Epidermal melanocyte (primary cell): ENCODE measurements around the gene GSX1.
"Not testable (repeated sequence)": the region's sequence is repeated elsewhere in the genome, so short reads cannot be mapped to it uniquely, and the experiment has no call there.

Experiments
- DNase-seq: peaks from one replicate; pipeline ENCODE4 v3.0.0; 2011; ENCODE audit warnings: low spot score; ENCODE audit not compliant: insufficient read length

GSX1 gene

GRCh38 chr13:27794368-27794691 is 2.0 kb downstream of the GSX1 start:
- DNase-seq, result no peak

- no peak for DNase-seq
Measured at GRCh38 chr13:27794921-27795717, 2.8 kb downstream of the GSX1 start.

GRCh38 chr13:27795718-27796019 is 3.4 kb downstream of the GSX1 start:
- no peak for DNase-seq

GRCh38 chr13:27796544-27797227 is 4.4 kb downstream of the GSX1 start:
- DNase-seq, result no peak

- DNase-seq, result no peak
Measured at GRCh38 chr13:27797228-27797624, 4.9 kb downstream of the GSX1 start.

GRCh38 chr13:27806744-27807387 is 14.6 kb downstream of the GSX1 start:
- DNase-seq, result no peak

- no peak for DNase-seq
Measured at GRCh38 chr13:27808851-27809550, 16.7 kb downstream of the GSX1 start.

- no peak for DNase-seq
Measured at GRCh38 chr13:27810009-27810408, 17.7 kb downstream of the GSX1 start.

- no peak for DNase-seq
Measured at GRCh38 chr13:27810461-27810860, 18.2 kb downstream of the GSX1 start.

- DNase-seq, result no peak
Measured at GRCh38 chr13:27813826-27814225, 21.5 kb downstream of the GSX1 start.

GRCh38 chr13:27817832-27818231 is 25.5 kb downstream of the GSX1 start:
- not testable (repeated sequence) for DNase-seq

GRCh38 chr13:27820524-27821482 is 28.5 kb downstream of the GSX1 start:
- DNase-seq, result no peak

- no peak for DNase-seq
Measured at GRCh38 chr13:27821566-27821965, 29.3 kb downstream of the GSX1 start.

- DNase-seq, result no peak
Measured at GRCh38 chr13:27822258-27822872, 30.1 kb downstream of the GSX1 start.

GRCh38 chr13:27822873-27823311 is 30.6 kb downstream of the GSX1 start:
- no peak for DNase-seq

GRCh38 chr13:27824121-27824520 is 31.8 kb downstream of the GSX1 start:
- DNase-seq, result no peak

GRCh38 chr13:27825072-27825471 is 32.8 kb downstream of the GSX1 start:
- DNase-seq, result no peak

- DNase-seq, result peak; percentile 83
Measured at GRCh38 chr13:27826379-27827353, 34.4 kb downstream of the GSX1 start.

- no peak for DNase-seq
Measured at GRCh38 chr13:27827646-27828045, 35.4 kb downstream of the GSX1 start.
